IMR-90 (cell line): ENCODE data around the gene PFN1.

ENCODE experiments used
- BHLHE40 ChIP-seq: fragments of 150-350 bp; IDR thresholded peaks from 2 replicates; pipeline ENCODE4 v1.6.1; 2016; ENCODE audit warnings: mild to moderate bottlenecking, low read depth, low read length
- CEBPB ChIP-seq: IDR thresholded peaks from 2 replicates; pipeline ENCODE4 v1.6.1; 2012; ENCODE audit warnings: low read depth, low read length, improper control_type of control experiment
- MAFK ChIP-seq: IDR thresholded peaks from 2 replicates; pipeline ENCODE4 v1.6.1; 2012; ENCODE audit warnings: low read depth, low read length, improper control_type of control experiment
- POLR2A ChIP-seq: IDR thresholded peaks from 2 replicates; pipeline ENCODE4 v1.6.1; 2012; ENCODE audit warnings: mild to moderate bottlenecking, low read depth, low read length
- RCOR1 ChIP-seq: IDR thresholded peaks from 2 replicates; pipeline ENCODE4 v1.6.1; 2012; ENCODE audit warnings: mild to moderate bottlenecking, low read length, improper control_type of control experiment; ENCODE audit not compliant: insufficient replicate concordance
- SMC3 ChIP-seq: fragments of 150-350 bp; IDR thresholded peaks from 2 replicates; pipeline ENCODE4 v1.6.1; 2016; ENCODE audit warnings: low read depth, mild to moderate bottlenecking, antibody characterized with exemption, low read length, moderate library complexity
- TF ChIP-seq, protein P1 (sequence below): conservative IDR thresholded peaks from 2 replicates; pipeline ENCODE4 v1.5.1; 2012; ENCODE audit warnings: mild to moderate bottlenecking, low read depth, low read length, improper control_type of control experiment

DNA sequence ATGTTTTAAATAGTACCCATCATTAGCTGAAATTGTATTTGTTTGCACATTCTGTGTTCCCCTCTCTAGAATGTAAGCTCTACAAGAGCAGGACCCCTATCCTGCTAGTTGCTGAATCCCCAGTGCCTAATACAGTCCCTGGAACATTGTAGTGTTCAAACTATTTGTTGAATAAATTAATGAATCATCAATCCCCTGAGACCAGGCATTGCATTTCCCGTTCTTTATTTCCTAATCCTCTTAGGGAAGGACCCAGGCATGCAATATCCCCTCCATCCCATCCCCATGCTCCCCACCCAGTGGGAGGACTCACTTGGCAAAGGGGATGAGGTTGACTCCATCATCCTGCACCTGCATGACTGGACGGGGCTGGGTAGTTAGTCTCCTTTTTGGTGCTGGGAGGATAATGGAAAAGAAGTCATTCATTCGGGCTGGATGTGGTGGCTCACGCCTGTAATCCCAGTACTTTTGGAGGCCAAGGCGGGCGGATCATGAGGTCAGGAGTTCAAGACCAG is 45.8 kb upstream of the PFN1 start:
- TF ChIP-seq BHLHE40 (no peak), POLR2A (no peak), CEBPB (no peak), RCOR1 (no peak), SMC3 (no peak), MAFK (no peak)
- TF ChIP-seq, protein P1, sequence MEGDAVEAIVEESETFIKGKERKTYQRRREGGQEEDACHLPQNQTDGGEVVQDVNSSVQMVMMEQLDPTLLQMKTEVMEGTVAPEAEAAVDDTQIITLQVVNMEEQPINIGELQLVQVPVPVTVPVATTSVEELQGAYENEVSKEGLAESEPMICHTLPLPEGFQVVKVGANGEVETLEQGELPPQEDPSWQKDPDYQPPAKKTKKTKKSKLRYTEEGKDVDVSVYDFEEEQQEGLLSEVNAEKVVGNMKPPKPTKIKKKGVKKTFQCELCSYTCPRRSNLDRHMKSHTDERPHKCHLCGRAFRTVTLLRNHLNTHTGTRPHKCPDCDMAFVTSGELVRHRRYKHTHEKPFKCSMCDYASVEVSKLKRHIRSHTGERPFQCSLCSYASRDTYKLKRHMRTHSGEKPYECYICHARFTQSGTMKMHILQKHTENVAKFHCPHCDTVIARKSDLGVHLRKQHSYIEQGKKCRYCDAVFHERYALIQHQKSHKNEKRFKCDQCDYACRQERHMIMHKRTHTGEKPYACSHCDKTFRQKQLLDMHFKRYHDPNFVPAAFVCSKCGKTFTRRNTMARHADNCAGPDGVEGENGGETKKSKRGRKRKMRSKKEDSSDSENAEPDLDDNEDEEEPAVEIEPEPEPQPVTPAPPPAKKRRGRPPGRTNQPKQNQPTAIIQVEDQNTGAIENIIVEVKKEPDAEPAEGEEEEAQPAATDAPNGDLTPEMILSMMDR, result no peak
